H1 (cell line): Measurements from ENCODE around the gene BRD2. TPM values are rescaled to one million over a fixed set of nuclear protein-coding genes. Genes with fewer than 3 reads are reported as not detected.

Experiments
- CTBP2 ChIP-seq: IDR thresholded peaks from 2 replicates; pipeline ENCODE4 v1.7.0; 2011; ENCODE audit warnings: borderline replicate concordance, mild to moderate bottlenecking, moderate library complexity, mixed read lengths, low read length; ENCODE audit not compliant: insufficient read depth, insufficient read length
- POLR2A ChIP-seq, 2 experiments: IDR thresholded peaks; 1 replicate in 1 of 2; 2 replicates in 1 of 2; pipeline ENCODE4 v1.6.1; 2011; ENCODE audit warnings: low read depth in 2 of 2, low read length in 2 of 2, mild to moderate bottlenecking in 2 of 2; ENCODE audit errors: control extremely low read depth in 1 of 2
- SIX5 ChIP-seq: IDR thresholded peaks from 2 replicates; pipeline ENCODE4 v1.6.1; 2011; ENCODE audit warnings: mild to moderate bottlenecking, low read depth, low read length
- polyA plus RNA-seq, 7 experiments: library from polyadenylated mRNA; depleted of rRNA in 3 of 7; stranded (reverse) in 5 of 7; unstranded in 2 of 7; fragments of >200 nt in 5 of 7; fragments of 200-250 nt in 2 of 7; gene quantifications; 1 replicate in 5 of 7; 2 replicates in 1 of 7; 4 replicates in 1 of 7; pipeline versions ENCODE4 v1.2.1 to v1.2.3, GENCODE V29; 2011 to 2013; ENCODE audit warnings: missing spikeins in 2 of 7, mixed read lengths in 2 of 7
- total RNA-seq: library from RNA; stranded (reverse); fragmentation: NEBNext Ultra II Directional; extraction: Animal tissue kit (Norgen Biotek cat#: 25700); gene quantifications from 2 replicates; pipeline ENCODE4 v1.2.1, GENCODE V29; 2021
- TF ChIP-seq, protein P1 (sequence below): fragments of 300-600 bp; sonication (generic); IDR thresholded peaks from 2 replicates; pipeline ENCODE4 v1.7.1; 2012; ENCODE audit warnings: low read length, moderate library complexity, mild to moderate bottlenecking, inconsistent platforms; ENCODE audit not compliant: insufficient replicate concordance

BRD2 gene
- total and polyA plus RNA-seq, 2 of the 8 experiments (the other 6 are each of a cell fraction or from before 2014, with no cell fraction given), result 132 to 185 TPM

DNA sequence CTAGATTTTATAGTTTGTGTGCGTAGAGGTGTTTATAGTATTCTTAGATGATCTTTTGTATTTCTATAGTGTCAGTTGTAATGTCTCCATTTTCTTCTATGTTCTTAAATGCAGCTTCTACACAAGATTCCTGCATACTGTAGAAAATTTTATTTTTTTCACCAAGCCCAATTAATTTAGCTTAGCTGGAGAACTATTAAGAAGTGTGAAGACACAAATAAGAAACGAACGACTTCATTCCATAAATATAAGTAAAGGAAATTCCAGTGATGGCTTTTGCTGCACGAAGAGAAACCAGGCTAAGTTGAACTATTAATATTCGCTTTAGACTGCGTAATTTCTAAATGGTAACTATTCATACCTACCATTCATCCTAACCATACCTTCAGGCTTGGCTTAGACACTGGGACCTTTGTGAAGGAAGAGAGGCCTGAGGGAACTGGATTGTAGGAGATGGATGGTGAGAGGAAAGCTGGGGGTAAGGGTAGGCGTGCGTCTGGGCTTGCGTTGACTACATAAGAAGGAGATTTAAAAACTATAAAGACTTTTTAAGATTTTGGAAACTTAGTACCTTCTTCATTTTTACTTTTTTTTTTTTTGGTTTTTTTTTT lies 25.1 kb downstream of the BRD2 start (continued):
- TF ChIP-seq, protein P1, sequence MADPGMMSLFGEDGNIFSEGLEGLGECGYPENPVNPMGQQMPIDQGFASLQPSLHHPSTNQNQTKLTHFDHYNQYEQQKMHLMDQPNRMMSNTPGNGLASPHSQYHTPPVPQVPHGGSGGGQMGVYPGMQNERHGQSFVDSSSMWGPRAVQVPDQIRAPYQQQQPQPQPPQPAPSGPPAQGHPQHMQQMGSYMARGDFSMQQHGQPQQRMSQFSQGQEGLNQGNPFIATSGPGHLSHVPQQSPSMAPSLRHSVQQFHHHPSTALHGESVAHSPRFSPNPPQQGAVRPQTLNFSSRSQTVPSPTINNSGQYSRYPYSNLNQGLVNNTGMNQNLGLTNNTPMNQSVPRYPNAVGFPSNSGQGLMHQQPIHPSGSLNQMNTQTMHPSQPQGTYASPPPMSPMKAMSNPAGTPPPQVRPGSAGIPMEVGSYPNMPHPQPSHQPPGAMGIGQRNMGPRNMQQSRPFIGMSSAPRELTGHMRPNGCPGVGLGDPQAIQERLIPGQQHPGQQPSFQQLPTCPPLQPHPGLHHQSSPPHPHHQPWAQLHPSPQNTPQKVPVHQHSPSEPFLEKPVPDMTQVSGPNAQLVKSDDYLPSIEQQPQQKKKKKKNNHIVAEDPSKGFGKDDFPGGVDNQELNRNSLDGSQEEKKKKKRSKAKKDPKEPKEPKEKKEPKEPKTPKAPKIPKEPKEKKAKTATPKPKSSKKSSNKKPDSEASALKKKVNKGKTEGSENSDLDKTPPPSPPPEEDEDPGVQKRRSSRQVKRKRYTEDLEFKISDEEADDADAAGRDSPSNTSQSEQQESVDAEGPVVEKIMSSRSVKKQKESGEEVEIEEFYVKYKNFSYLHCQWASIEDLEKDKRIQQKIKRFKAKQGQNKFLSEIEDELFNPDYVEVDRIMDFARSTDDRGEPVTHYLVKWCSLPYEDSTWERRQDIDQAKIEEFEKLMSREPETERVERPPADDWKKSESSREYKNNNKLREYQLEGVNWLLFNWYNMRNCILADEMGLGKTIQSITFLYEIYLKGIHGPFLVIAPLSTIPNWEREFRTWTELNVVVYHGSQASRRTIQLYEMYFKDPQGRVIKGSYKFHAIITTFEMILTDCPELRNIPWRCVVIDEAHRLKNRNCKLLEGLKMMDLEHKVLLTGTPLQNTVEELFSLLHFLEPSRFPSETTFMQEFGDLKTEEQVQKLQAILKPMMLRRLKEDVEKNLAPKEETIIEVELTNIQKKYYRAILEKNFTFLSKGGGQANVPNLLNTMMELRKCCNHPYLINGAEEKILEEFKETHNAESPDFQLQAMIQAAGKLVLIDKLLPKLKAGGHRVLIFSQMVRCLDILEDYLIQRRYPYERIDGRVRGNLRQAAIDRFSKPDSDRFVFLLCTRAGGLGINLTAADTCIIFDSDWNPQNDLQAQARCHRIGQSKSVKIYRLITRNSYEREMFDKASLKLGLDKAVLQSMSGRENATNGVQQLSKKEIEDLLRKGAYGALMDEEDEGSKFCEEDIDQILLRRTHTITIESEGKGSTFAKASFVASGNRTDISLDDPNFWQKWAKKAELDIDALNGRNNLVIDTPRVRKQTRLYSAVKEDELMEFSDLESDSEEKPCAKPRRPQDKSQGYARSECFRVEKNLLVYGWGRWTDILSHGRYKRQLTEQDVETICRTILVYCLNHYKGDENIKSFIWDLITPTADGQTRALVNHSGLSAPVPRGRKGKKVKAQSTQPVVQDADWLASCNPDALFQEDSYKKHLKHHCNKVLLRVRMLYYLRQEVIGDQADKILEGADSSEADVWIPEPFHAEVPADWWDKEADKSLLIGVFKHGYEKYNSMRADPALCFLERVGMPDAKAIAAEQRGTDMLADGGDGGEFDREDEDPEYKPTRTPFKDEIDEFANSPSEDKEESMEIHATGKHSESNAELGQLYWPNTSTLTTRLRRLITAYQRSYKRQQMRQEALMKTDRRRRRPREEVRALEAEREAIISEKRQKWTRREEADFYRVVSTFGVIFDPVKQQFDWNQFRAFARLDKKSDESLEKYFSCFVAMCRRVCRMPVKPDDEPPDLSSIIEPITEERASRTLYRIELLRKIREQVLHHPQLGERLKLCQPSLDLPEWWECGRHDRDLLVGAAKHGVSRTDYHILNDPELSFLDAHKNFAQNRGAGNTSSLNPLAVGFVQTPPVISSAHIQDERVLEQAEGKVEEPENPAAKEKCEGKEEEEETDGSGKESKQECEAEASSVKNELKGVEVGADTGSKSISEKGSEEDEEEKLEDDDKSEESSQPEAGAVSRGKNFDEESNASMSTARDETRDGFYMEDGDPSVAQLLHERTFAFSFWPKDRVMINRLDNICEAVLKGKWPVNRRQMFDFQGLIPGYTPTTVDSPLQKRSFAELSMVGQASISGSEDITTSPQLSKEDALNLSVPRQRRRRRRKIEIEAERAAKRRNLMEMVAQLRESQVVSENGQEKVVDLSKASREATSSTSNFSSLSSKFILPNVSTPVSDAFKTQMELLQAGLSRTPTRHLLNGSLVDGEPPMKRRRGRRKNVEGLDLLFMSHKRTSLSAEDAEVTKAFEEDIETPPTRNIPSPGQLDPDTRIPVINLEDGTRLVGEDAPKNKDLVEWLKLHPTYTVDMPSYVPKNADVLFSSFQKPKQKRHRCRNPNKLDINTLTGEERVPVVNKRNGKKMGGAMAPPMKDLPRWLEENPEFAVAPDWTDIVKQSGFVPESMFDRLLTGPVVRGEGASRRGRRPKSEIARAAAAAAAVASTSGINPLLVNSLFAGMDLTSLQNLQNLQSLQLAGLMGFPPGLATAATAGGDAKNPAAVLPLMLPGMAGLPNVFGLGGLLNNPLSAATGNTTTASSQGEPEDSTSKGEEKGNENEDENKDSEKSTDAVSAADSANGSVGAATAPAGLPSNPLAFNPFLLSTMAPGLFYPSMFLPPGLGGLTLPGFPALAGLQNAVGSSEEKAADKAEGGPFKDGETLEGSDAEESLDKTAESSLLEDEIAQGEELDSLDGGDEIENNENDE, result no peak
- TF ChIP-seq CTBP2 (no peak), POLR2A (IDR thresholded peaks at IDR 0.05; ENCODE audit: control extremely low read depth in 1 of 2, low read depth in 2 of 2, low read length in 2 of 2) (no peak), SIX5 (no peak)
